ENCODE results near the gene RAB22A.

Gene RAB22A

GRCh38 chr20:58331961-58332551 is 22.5 kb downstream of the RAB22A start:
- no peak for ATAC-seq
- no peak for TF ChIP-seq ZNF8 (CRISPR knock-in tag; IDR thresholded peaks at IDR 0.05)
- no peak for TF ChIP-seq ZFP3 (CRISPR knock-in tag; IDR thresholded peaks at IDR 0.05)
- TF ChIP-seq ZNF70 (CRISPR knock-in tag; IDR thresholded peaks at IDR 0.05) = no peak
- no peak for TF ChIP-seq CREB5 (CRISPR knock-in tag; IDR thresholded peaks at IDR 0.05; ENCODE audit: low read depth)
- TF ChIP-seq ZFP30 (CRISPR knock-in tag; IDR thresholded peaks at IDR 0.05) = no peak
- no peak for TF ChIP-seq CSDC2 (CRISPR knock-in tag; IDR thresholded peaks at IDR 0.05)
- no peak for TF ChIP-seq ARNTL (CRISPR knock-in tag; IDR thresholded peaks at IDR 0.05; ENCODE audit: borderline replicate concordance, low read depth)
- no peak for TF ChIP-seq ZNF565 (CRISPR knock-in tag; conservative IDR thresholded peaks at IDR 0.05; ENCODE audit: low read depth)
- TF ChIP-seq ISL1 (CRISPR knock-in tag; IDR thresholded peaks at IDR 0.05) = no peak
- no peak for TF ChIP-seq PPARA (CRISPR knock-in tag; IDR thresholded peaks at IDR 0.05; ENCODE audit: borderline replicate concordance)
- TF ChIP-seq, protein P1, sequence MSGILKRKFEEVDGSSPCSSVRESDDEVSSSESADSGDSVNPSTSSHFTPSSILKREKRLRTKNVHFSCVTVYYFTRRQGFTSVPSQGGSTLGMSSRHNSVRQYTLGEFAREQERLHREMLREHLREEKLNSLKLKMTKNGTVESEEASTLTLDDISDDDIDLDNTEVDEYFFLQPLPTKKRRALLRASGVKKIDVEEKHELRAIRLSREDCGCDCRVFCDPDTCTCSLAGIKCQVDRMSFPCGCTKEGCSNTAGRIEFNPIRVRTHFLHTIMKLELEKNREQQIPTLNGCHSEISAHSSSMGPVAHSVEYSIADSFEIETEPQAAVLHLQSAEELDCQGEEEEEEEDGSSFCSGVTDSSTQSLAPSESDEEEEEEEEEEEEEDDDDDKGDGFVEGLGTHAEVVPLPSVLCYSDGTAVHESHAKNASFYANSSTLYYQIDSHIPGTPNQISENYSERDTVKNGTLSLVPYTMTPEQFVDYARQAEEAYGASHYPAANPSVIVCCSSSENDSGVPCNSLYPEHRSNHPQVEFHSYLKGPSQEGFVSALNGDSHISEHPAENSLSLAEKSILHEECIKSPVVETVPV (CRISPR knock-in tag; IDR thresholded peaks at IDR 0.05) = no peak
- TF ChIP-seq OSR1 (CRISPR knock-in tag; IDR thresholded peaks at IDR 0.05) = no peak
- no peak for TF ChIP-seq TOX (CRISPR knock-in tag; IDR thresholded peaks at IDR 0.05; ENCODE audit: borderline replicate concordance)
- TF ChIP-seq BACH2 (CRISPR knock-in tag; IDR thresholded peaks at IDR 0.05; ENCODE audit: borderline replicate concordance) = no peak

DNA sequence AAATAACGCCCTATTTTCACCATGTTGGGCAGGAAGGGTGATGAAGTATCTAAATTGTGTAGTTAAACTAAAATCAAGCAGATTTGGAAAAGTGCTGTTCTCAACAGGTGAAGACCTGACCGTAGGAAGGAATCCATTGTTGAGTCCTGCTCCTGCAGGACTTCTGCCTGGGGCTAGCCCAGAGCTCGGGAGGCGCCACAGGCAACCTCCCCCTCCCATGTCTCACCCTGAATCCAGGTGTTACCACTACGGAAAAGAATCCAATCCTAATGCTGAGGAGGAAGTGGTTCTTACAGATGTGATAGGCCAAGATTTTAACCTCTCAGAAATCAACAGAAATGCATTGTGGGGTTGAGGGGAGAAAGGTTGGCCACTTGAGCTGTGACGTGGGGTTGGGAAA is 30.2 kb downstream of the RAB22A start:
- no peak for TF ChIP-seq CREB5 (CRISPR knock-in tag; IDR thresholded peaks at IDR 0.05; ENCODE audit: low read depth)
- no peak for TF ChIP-seq ZFP3 (CRISPR knock-in tag; IDR thresholded peaks at IDR 0.05)
- TF ChIP-seq ZFP30 (CRISPR knock-in tag; IDR thresholded peaks at IDR 0.05) = no peak
- TF ChIP-seq GLIS3 (CRISPR knock-in tag; IDR thresholded peaks at IDR 0.05) = no peak
- no peak for TF ChIP-seq ZNF565 (CRISPR knock-in tag; conservative IDR thresholded peaks at IDR 0.05; ENCODE audit: low read depth)
- TF ChIP-seq OSR1 (CRISPR knock-in tag; IDR thresholded peaks at IDR 0.05) = no peak
- no peak for TF ChIP-seq SNAI2 (CRISPR knock-in tag; IDR thresholded peaks at IDR 0.05)
- no peak for TF ChIP-seq TCF4 (CRISPR knock-in tag; IDR thresholded peaks at IDR 0.05; ENCODE audit: borderline replicate concordance)
- TF ChIP-seq BACH2 (CRISPR knock-in tag; IDR thresholded peaks at IDR 0.05; ENCODE audit: borderline replicate concordance) = no peak
- TF ChIP-seq, protein P1 (CRISPR knock-in tag; IDR thresholded peaks at IDR 0.05) = no peak
- TF ChIP-seq PPARA (CRISPR knock-in tag; IDR thresholded peaks at IDR 0.05; ENCODE audit: borderline replicate concordance) = no peak
- no peak for TF ChIP-seq CSDC2 (CRISPR knock-in tag; IDR thresholded peaks at IDR 0.05)
- TF ChIP-seq, protein P2, sequence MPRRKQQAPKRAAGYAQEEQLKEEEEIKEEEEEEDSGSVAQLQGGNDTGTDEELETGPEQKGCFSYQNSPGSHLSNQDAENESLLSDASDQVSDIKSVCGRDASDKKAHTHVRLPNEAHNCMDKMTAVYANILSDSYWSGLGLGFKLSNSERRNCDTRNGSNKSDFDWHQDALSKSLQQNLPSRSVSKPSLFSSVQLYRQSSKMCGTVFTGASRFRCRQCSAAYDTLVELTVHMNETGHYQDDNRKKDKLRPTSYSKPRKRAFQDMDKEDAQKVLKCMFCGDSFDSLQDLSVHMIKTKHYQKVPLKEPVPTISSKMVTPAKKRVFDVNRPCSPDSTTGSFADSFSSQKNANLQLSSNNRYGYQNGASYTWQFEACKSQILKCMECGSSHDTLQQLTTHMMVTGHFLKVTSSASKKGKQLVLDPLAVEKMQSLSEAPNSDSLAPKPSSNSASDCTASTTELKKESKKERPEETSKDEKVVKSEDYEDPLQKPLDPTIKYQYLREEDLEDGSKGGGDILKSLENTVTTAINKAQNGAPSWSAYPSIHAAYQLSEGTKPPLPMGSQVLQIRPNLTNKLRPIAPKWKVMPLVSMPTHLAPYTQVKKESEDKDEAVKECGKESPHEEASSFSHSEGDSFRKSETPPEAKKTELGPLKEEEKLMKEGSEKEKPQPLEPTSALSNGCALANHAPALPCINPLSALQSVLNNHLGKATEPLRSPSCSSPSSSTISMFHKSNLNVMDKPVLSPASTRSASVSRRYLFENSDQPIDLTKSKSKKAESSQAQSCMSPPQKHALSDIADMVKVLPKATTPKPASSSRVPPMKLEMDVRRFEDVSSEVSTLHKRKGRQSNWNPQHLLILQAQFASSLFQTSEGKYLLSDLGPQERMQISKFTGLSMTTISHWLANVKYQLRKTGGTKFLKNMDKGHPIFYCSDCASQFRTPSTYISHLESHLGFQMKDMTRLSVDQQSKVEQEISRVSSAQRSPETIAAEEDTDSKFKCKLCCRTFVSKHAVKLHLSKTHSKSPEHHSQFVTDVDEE (CRISPR knock-in tag; IDR thresholded peaks at IDR 0.05) = no peak
- TF ChIP-seq, protein P3, sequence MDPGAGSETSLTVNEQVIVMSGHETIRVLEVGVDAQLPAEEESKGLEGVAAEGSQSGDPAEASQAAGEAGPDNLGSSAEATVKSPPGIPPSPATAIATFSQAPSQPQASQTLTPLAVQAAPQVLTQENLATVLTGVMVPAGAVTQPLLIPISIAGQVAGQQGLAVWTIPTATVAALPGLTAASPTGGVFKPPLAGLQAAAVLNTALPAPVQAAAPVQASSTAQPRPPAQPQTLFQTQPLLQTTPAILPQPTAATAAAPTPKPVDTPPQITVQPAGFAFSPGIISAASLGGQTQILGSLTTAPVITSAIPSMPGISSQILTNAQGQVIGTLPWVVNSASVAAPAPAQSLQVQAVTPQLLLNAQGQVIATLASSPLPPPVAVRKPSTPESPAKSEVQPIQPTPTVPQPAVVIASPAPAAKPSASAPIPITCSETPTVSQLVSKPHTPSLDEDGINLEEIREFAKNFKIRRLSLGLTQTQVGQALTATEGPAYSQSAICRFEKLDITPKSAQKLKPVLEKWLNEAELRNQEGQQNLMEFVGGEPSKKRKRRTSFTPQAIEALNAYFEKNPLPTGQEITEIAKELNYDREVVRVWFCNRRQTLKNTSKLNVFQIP (CRISPR knock-in tag; IDR thresholded peaks at IDR 0.05; ENCODE audit: borderline replicate concordance, low read depth) = no peak
- ATAC-seq = no peak

Measured in SK-N-SH treated with all-trans-retinoic acid at 6 μM for 48 hours (cell line).